HEK293 (cell line): ENCODE data around the gene OBSL1.

ENCODE experiments used
- ZNF221 ChIP-seq: fragments of 450-650 bp; formaldehyde crosslinking; IDR thresholded peaks from 2 replicates; pipeline ENCODE4 v1.5.1; 2017; ENCODE audit warnings: missing biosample characterization, missing genetic modification characterization, borderline replicate concordance
- ZNF510 ChIP-seq: fragments of 450-650 bp; formaldehyde crosslinking; IDR thresholded peaks from 2 replicates; pipeline ENCODE4 v1.5.1; 2018; ENCODE audit warnings: mild to moderate bottlenecking, missing genetic modification characterization, missing biosample characterization; ENCODE audit not compliant: insufficient replicate concordance
- ZNF670 ChIP-seq: fragments of 450-650 bp; formaldehyde crosslinking; IDR thresholded peaks from 2 replicates; pipeline ENCODE4 v1.5.1; 2016; ENCODE audit warnings: missing biosample characterization, missing genetic modification characterization, low read depth
- TF ChIP-seq, protein P1 (sequence below): fragments of 450-650 bp; formaldehyde crosslinking; IDR thresholded peaks from 2 replicates; pipeline ENCODE4 v1.5.1; 2016; ENCODE audit warnings: missing biosample characterization, missing genetic modification characterization

DNA sequence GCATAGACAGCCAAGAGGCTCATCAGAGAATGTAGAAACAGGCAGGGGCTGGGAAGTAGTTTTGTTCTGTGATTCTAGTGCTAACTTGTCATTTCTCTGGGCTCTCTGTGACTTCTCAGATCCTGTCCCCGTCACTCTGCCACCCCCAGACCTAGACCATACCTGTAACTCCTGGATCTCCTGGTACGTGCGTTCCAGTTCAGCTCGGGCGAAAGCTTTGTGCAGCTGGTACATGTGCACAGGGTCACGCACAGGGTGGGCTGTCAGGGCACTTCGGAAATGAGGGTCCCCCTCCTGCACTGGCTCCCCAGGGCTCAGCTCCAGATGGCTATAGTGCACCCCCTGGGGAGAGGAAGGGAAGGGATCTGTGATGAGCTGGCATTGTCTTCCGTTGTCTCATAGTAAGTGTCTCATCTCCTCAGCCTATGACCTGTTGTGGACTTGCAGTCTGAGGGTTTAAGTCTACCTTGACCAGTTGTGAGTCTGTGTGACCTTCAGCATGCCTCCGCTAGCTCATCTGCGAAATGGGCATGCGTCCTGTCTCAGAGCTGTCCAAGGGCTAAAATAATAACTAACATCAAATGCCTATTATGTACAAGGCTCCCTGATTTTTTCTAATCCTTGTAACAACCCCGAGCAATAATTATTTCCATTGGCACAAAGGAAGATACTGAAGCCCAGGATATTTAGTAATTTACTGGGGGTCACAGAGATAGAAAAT is 30.4 kb downstream of the OBSL1 start:
- TF ChIP-seq, protein P1, sequence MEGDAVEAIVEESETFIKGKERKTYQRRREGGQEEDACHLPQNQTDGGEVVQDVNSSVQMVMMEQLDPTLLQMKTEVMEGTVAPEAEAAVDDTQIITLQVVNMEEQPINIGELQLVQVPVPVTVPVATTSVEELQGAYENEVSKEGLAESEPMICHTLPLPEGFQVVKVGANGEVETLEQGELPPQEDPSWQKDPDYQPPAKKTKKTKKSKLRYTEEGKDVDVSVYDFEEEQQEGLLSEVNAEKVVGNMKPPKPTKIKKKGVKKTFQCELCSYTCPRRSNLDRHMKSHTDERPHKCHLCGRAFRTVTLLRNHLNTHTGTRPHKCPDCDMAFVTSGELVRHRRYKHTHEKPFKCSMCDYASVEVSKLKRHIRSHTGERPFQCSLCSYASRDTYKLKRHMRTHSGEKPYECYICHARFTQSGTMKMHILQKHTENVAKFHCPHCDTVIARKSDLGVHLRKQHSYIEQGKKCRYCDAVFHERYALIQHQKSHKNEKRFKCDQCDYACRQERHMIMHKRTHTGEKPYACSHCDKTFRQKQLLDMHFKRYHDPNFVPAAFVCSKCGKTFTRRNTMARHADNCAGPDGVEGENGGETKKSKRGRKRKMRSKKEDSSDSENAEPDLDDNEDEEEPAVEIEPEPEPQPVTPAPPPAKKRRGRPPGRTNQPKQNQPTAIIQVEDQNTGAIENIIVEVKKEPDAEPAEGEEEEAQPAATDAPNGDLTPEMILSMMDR (tag by site-specific recombination) = no peak
- no peak for TF ChIP-seq ZNF510 (tag by site-specific recombination)
- no peak for TF ChIP-seq ZNF221 (tag by site-specific recombination)
- TF ChIP-seq ZNF670 = no peak
